Hematopoietic multipotent progenitor cell treated with erythropoietin and hydrocortisone succinate and interleukin-3 and kit ligand, for 4 days (in vitro differentiated cells): ENCODE data around the gene CAMTA1.
"Not testable (repeated sequence)": the region's sequence is repeated elsewhere in the genome, so short reads cannot be mapped to it uniquely, and the experiment has no call there.

ENCODE experiments used
- DNase-seq: peaks from one replicate; pipeline ENCODE4 v3.0.0-alpha.2; 2015

The CAMTA1 gene

DNA sequence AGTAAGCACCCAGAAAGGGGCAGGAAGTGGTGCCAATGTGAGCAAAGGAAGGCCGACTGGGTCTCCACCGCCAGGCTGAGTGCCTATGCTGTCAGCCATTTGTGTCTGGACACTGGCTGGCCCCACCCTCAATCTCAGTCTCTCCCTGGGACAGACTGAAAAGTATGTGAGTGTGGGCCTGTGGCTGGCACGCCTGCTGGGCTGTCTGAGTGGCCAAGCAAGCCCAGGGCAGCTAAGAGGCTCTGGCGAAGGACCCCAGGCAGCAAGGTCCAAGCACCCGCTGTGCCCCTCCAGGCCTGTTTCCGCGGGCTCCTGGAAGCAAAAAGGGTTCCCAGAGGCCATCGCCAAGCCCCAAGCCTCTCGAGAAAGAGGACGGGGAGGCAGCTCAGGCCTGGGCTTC lies 892.6 kb downstream of the CAMTA1 start:
- DNase-seq: no peak

DNA sequence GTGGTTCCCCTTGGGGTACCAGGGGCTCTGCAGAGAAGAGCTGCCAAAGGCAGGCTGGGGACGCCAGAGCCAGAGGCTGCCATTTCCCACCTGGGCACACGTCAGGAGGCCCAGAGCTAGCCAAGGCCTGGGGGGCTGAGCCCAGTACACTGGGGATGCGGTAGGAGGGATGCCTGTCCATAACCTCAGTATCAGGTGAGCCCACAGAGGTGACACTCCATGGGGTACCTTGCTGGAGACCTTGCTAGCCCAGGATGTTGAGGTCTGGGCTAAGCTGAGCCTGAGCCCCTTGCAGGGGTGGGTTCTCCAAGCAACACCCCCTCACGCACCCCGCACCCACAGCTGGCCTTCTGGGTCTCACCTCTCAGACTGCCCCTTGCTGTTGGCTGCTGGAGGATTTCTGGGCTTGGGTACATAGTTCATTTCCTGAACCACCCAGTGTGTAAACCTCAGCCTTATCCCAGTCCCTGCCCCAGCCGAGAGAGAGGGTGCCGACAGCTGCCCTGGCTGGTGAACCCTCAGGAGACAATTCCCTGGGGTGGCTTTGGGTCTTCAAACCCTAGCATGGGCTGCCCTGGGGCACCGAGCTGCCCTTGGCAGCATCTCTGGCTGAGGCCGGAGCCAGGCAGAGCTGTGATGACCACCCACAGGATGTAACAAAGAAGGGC lies 893.4 kb downstream of the CAMTA1 start:
- DNase-seq: no peak

DNA sequence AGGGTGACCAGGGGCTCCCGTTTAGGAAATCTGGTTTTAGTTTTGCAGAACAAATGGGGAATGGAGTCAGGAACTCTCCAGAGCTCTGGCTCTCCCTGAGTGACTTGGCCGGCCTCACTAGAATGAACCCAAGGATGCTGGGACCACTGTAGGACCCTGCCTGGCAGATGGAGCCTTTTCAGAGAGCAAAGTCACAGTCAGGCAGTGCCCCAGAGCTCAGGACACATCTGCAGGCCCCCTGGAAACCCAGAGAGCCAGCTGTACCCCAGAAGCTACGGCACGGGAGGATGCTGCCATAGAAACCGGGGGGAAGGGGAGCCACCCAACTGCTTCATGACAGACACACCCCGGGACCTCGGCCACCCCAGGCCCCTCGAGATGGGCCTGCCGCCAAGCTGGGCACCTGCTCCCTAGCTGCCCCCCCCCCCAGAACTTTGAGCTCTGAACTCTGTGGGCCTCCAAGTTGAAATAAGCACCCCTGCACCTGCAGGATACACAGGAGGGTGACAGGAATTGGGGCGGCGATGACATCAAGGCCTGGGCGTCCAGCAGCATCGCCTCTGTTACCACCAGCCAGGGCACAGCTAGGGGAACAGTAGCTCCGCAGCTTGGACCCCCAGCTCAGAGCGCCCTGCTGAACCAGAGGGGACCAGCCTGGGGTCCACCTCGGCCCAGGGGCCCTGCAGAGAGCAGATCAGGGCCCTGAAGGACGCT lies 894.1 kb downstream of the CAMTA1 start:
- no peak for DNase-seq

DNA sequence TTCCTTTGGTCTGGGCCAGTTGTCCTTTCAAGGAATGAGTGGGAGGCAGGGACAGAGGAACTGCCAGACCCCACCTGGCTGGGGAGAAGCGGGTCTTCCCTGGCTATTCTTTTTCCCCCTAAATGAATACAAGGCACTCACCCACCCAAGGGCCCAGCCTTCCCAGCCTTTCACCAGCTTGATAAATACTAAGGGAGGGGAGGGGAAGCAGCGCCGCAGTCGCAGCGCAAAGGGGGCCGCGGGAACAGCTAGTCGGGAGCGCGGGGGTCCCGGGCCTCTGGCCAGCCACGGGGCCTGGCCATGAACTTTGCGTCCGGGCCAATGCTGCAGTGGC lies 894.6 kb downstream of the CAMTA1 start:
- no peak for DNase-seq

DNA sequence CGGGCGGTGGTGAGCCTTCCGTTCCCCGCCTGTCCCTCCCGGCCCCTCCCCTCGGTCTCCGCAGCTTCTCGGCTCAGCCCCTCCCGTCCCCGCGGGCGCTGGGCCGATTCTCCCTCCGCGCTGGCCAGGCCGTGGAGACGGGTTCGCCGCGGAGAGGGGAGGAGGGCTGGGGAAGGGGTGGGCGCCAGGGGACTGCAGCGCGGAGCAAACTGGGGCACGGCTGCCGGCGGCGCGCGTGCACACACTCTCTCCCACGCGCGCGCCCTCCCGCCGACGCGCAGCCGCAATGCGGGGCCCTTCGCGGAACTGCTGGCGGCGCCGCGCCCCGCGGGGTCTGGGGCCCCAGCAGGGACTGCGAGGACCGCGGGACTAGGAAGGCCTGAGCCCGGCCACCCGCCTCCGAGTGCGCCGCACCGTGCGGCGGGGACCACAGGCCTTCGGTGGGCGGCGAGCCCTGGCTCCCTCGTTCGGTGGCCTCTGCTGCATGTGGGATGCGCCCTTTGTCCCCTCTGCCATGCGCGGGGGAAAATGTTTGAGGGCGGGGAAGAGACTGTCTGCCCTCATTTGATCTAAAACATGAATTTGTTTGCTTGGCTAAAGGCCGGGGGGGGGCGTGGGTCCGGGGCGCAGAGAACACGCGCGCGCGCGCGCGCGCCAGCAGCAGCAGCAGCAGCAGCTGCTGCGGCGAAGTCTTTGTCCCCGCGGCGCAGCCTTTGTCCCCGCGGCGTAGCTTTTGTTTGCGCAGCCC lies 895.1 kb downstream of the CAMTA1 start:
- DNase-seq: peak; percentile 59

DNA sequence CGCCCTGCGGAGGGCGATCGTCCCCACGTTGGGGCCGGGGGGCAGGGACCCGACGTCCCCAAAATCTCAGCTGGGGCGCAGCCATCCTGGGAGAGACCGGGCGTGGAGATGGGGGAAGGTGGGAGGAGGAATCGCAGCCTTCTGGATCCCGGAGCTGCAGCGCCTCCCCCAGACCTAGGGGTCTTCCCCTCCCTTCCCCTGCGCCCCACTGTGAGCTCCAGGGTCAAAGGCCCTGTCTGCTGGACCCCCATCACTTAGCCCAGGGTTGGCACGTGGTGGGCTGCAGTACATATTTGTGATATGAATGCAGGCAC lies 895.7 kb downstream of the CAMTA1 start:
- no peak for DNase-seq

DNA sequence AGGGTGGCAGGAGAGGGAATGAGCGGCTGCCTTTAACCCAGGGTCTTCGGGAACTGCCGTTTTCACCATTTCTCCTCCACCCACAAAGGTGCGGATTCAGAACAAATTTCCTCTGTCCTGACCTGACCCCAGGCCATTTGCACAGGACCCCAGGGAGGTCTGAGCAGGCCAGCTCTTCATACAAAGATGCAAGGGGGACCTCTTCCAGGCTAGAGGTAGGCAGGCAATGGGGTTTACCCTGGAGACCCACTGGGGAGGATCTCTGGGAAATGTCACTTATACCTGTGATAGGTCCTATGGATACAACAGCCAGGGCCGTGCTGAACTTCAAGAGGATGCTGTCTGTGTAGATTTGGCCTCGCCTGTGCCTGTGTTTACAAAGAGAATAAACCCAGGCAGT lies 896.1 kb downstream of the CAMTA1 start:
- DNase-seq: no peak

DNA sequence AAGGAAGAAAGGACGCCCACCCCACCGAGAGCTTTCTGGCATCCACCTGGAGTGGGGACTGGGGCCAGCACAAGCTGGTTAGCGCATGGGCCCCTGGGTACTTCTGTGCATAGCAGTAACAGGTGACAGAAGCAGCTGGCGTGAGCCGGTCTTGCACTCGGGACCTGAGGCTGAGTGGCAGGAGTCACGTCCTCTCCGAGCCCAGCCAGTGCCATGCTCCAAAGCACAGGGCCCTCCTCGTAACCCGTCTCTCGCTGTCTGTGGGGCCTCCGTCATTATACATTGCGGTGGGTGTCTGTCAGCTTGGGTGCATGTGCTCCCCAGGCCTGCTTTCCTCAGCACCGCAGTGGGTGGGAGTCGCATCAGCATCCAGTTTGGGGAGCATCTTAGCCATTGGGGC lies 898.3 kb downstream of the CAMTA1 start:
- no peak for DNase-seq

DNA sequence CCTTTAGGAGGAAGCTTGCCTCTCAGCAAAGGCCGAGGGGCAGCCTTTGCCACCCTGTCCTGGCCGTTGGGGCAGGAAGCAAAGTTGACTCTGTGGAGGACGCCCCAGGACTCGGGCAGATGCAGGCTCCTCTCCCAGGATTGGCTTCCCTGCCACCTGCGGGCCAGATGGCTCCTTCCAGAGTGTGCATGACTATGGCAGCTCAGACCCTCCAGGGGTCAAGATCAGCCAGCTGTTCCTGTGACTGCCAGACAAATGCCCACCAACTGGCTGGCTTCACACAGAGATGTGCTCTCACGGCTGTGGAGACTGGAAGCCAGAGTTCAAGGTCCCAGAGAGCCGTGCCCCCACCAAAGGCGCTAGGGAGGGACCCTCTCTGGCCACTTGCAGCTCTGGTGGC lies 898.9 kb downstream of the CAMTA1 start:
- DNase-seq: no peak

DNA sequence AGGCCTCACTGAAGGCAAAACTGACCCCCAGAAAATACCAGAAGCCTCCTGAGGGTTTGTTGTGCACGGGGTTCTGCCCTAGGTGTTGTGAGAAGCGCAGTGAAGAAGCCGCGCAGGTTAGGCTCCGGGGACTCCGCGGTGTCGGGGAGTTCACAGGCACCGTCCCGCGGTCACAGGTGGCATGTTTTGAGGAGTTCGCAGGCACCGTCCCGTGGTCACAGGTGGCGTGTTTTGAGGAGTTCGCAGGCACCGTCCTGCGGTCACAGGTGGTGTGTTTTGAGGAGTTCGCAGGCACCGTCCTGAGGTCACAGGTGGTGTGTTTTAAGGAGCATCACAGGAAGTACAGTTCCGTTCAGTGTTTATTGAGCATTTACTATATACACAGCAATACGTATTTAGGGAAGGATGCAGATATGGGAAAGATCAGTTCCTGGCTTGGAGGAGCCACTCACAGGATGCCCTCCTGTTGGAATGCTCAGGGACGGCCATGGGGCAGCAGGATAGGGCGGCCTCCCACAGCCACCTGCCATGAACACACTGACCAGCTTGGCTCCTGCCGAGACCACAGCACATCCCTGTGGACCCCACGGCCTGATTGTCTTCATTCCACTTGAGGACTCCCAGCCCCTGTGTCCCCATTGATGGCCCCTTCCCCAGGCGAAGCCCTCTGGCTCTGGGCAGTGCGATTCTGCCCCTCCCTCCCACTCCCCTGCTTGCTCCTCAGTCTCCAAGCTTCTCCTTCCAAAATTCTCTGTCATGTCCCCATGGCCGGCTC lies 899.8 kb downstream of the CAMTA1 start:
- no peak for DNase-seq

DNA sequence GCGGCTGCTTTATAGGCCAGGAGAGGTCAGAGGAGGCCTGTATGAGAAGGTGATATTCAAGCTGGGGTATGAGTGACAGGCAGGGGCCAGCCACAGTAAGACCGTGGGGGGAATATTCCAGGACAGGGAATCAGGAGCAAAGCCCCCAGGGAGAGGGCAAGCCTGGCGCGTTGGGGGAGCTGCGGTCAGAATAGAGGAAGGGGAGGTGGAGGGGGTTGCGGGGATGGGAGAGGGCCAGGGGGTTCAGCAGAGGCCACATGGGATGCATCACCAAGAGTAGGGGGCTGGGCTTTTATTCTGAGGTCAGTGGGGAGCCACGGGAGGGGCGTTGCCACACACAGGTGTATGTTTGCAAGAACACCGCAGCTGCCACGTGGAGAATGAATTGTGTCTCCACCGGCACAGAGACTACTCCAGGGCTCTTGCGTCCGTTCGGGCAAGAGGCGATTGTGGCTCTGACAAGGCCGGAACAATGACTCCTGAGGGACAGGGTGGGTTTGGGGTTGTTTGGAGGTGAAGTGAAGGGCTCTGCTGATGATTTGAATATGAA lies 901.1 kb downstream of the CAMTA1 start:
- DNase-seq: no peak

DNA sequence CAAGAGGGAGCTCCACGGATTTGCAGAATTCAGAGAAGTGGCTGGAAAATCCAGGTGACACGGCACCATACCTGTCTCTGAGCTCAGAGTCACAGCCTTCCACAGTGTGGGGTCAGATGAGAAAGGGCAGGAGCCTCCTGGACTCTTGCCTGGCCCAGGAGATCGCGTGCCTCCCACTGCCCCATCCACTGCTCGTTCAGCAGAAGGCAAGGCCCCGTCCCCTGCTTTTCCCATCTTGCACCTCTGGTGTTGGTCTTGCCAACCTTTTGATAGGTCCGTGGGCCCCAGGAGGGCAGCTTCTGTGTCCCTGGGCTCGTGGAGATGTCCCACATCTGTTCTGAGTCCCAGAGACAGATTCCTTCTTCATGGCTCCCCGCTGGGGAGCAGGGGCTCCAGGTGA lies 902.2 kb downstream of the CAMTA1 start:
- no peak for DNase-seq

DNA sequence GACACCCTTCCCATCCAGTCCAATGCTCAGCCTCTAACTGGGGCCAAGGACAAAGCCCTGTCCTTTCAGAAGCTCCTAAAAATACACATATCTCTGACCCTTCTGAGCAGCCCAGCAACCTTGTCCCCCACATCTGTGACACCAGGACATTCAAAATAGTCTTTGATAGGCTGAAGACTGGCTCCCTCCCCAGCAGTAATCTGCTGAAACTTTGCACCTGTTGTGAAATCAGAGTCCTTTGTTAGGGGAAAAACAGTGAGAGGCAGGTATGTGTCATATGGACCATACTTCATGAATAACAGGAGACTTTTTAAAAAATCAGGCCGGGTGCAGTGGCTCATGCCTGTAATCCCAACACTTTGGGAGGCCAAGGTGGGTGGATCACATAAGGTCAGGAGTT lies 903.4 kb downstream of the CAMTA1 start:
- DNase-seq: no peak

DNA sequence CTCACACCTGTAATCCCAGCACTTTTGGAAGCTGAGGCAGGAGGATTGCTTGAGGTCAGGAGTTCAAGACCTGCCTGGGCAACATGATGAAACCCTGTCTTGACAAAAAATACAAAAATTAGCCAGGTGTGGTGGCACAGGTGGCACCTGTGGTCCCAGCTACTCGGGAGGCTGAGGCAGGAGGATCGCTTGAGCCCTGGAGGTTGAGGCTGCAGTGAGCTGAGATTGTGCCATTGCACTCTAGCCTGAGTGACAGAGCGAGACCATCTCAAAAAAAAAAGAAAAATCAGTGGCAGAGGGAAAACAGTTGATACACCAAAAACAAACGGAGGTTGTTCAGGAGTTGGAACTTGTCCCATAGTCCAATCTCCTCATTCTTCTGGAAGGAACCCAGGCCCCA lies 904.1 kb downstream of the CAMTA1 start:
- DNase-seq: not testable (repeated sequence)

DNA sequence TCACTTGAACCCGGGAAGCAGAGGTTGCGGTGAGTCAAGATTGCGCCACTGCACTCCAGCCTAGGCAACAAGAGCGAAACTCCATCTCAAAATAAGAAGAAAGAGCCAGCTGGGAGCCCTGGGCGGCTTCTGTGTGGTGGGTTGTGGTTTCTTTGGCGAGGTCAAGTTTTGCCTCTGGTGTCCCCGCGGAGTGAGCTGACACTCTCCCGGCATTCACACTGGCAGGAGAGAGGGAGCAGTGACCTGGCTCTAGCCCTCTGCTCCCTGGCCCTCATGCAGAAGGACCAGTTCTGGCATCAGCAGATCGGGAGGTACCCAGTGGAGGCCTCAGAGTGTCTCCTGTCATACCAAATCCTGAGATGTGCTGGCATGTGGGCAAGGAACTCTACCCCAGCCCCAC lies 904.8 kb downstream of the CAMTA1 start:
- DNase-seq: no peak

DNA sequence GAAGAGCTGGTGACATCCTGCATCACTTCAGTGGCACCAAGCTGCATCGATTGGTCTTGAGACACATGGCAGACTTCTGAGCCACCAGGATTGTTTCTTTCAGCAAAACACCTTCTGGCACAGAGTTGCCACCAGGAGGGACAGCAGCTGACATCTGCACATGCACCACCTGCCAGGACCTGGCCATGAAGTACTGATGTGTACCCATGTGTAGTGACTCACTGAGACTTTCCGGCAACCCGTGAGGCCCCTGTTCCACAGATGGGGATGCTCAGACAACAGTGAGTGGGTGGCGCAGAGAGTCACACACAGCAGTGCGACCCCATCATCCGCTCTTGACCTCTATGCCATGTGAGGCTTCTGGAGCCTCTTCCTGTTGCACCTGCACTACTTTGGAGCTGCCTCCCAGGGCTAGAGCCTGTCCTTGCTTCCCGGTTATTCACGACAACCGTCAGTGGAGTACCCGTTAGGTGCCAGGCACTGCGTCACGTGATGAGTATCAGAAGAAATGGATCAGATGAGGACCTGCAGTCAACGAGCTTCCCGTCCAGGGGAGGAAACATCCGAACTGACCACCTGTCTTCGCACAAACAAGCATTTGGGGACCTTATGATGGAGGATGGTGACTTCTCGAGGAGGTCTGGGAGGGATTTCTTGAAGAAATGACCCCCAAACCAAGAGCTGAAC lies 905.4 kb downstream of the CAMTA1 start:
- no peak for DNase-seq

DNA sequence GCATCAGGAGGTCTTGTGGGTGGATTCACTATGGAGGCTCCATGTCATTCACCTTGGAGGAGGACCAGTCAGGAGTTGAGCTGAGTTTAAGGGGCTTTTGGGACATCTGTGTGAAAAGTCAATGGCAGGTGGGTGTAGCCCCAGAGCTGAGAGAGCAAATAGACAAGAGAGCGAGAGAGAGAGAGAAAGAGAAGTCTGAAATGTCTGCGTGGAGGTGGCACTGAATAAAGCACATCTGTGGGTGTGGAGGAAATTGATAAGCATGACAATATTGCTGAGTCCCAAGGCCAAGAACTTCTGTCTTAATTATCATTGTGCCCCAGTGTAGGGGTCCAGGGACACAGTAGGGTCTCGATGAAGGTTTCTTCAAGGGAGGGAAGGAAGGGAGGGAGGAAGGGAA lies 906.3 kb downstream of the CAMTA1 start:
- DNase-seq: peak; percentile 32

DNA sequence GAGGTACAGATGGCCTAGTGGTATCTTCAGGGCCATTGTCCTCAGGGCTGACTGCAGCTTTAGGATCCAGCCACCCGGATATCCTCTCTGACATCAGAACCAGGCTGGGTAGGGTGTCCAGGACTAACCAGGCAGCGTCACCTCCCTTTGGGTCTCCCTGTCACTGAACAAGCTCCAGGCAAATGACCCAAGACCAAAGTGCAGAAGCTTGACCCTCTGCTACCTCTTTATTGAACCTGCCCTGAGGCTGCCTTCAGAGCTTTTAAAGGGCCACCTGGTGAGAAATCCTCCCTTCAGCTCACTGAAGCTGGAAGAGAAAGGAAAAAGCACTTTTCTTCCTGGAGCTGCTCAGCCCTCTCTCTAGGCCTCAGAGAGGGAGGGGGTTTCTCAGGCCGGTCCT lies 906.8 kb downstream of the CAMTA1 start:
- no peak for DNase-seq

DNA sequence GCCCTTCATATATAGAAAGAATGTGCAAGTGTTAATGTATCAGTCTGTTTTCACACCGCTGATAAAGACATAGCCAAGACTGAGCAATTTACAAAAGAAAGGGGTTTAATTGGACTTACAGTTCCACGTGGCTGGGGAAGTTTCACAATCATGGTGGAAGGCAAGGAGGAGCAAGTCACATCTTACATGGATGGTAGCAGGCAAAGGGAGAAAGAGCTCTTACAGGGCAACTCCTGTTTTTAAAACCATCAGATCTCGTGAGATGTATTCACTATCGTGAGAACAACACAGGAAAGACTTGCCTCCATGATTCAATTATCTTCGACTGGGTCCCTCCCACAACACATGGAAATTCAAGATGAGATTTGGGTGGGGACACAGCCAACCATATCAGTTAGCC lies 907.8 kb downstream of the CAMTA1 start:
- DNase-seq: not testable (repeated sequence)

DNA sequence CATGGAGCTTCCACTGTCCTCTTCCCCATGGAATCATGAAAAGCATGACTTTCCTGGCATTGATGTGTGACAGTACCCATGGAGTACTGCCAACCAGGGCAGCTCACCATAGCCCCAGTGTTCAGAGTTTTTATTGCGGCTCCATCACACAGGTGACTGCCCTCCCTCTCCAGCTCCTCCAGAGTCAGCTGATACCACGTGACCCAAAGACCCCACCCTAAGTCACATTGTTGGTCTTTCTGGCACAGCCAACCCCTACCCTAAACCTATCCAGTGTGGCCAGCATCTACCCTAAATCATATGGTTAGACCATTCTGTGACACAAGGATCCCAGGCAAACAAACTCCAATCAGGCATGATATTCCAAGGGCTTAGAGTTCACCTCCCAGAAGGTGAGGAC lies 908.4 kb downstream of the CAMTA1 start:
- DNase-seq: no peak

DNA sequence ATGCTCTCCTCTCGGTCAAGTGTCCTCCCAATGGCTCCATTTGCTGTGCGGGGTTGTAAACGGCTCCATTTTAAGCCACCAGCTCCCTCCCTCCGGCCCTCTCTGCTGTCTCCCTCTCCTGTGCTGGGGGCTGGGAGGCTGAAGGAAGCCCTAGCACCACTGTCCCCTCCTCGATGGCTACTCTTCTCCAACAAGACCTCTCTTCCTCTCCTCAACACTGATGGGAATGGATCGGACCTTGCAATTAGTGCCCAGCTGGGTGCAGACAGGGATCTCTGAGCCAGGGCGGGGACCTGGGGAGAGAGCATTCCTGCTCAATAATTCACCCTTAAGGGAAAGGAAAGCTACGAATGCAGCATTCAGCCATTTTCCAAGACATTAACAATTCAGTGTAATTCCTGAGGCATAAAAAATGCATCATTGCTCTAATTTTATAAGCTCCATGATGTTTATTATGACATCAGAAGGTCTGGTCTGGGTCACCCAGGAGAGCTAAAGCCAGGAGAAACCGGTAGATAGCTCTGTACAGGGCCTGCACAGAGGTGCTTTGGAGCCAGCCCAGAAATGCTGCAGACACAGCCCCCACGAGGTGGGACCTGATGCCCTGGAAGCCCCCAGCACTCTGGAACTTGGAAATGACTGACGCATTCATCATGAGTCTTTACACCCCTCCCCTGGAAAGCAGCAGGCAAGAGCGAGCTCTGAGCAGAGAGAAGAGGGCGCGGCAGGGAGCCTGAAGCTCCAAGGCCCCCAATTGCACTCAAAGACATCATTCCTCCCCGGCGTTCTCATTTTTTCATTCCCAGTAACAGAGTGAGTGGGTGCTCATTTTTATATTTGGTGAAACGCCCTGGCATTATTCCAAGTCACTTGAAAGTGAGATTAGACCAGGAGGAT lies 909.6 kb downstream of the CAMTA1 start:
- no peak for DNase-seq
